SK-N-SH (cell line): Measurements from ENCODE around the gene MRPS34.

Experiments
- ELF1 ChIP-seq: IDR thresholded peaks from 2 replicates; pipeline ENCODE4 v1.4.0; 2012
- FOXJ3 ChIP-seq: sonication (generic); formaldehyde crosslinking; IDR thresholded peaks from 2 replicates; pipeline ENCODE4 v1.5.1; 2020; ENCODE audit warnings: mild to moderate bottlenecking, missing genetic modification reagents
- POLR2AphosphoS5 ChIP-seq: IDR thresholded peaks from 2 replicates; pipeline ENCODE4 v1.6.1; 2012; ENCODE audit warnings: low read depth, low read length
- REST ChIP-seq: IDR thresholded peaks from 2 replicates; pipeline ENCODE4 v1.6.1; 2012; ENCODE audit warnings: mild to moderate bottlenecking, low read depth, low read length, moderate library complexity
- TF ChIP-seq, protein P1 (sequence below): fragments of 200-600 bp; sonication (generic); IDR thresholded peaks from 2 replicates; pipeline ENCODE4 v1.6.1; 2017; ENCODE audit warnings: antibody characterized with exemption, mild to moderate bottlenecking, moderate library complexity
- TF ChIP-seq, protein P2 (sequence below): IDR thresholded peaks from 2 replicates; pipeline ENCODE4; 2012

GRCh38 chr16:1726661-1727502, 46.1 kb downstream of the MRPS34 start:
- TF ChIP-seq, protein P1, sequence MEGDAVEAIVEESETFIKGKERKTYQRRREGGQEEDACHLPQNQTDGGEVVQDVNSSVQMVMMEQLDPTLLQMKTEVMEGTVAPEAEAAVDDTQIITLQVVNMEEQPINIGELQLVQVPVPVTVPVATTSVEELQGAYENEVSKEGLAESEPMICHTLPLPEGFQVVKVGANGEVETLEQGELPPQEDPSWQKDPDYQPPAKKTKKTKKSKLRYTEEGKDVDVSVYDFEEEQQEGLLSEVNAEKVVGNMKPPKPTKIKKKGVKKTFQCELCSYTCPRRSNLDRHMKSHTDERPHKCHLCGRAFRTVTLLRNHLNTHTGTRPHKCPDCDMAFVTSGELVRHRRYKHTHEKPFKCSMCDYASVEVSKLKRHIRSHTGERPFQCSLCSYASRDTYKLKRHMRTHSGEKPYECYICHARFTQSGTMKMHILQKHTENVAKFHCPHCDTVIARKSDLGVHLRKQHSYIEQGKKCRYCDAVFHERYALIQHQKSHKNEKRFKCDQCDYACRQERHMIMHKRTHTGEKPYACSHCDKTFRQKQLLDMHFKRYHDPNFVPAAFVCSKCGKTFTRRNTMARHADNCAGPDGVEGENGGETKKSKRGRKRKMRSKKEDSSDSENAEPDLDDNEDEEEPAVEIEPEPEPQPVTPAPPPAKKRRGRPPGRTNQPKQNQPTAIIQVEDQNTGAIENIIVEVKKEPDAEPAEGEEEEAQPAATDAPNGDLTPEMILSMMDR: no peak
- TF ChIP-seq POLR2AphosphoS5 (no peak), ELF1 (no peak), FOXJ3 (no peak), REST (no peak)
- TF ChIP-seq, protein P2, sequence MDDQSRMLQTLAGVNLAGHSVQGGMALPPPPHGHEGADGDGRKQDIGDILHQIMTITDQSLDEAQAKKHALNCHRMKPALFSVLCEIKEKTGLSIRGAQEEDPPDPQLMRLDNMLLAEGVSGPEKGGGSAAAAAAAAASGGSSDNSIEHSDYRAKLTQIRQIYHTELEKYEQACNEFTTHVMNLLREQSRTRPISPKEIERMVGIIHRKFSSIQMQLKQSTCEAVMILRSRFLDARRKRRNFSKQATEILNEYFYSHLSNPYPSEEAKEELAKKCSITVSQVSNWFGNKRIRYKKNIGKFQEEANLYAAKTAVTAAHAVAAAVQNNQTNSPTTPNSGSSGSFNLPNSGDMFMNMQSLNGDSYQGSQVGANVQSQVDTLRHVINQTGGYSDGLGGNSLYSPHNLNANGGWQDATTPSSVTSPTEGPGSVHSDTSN: no peak
